Mucosa of gallbladder (tissue), 1 donor: ENCODE data around the gene AUTS2. TPM values are rescaled to one million over a fixed set of nuclear protein-coding genes. Genes with fewer than 3 reads are reported as not detected.

Source experiments
- DNase-seq: peaks from one replicate; pipeline ENCODE4 v3.0.0-alpha.2; 2020; ENCODE audit warnings: low spot score
- total RNA-seq: library from RNA; stranded (reverse); gene quantifications from one replicate; pipeline ENCODE4 v1.2.1, GENCODE V29; 2021
- donor health status: DM: no; HTN: no; CAD: no.

AUTS2 gene
- total RNA-seq, 1 donor from 2014 or later: 50.1 TPM

DNA sequence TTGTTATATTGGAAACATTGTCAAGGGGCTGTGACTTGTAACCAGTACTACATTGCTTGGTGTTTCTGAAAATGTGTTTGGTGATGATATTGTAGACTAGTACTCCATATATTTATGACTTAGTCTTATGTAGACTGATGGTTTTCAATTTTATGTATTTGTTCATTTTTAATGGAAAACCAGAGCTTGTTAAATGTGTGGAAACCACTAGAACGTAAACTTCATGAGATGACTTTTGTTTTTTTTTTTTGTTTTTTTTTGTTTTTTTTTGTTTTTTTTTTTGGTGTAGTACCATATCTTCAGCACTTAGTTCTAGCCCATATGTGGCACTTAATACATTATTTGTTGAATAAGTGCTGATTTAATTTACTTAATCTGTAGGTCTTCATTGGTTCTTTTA lies 518.6 kb downstream of the AUTS2 start:
- no peak for DNase-seq

DNA sequence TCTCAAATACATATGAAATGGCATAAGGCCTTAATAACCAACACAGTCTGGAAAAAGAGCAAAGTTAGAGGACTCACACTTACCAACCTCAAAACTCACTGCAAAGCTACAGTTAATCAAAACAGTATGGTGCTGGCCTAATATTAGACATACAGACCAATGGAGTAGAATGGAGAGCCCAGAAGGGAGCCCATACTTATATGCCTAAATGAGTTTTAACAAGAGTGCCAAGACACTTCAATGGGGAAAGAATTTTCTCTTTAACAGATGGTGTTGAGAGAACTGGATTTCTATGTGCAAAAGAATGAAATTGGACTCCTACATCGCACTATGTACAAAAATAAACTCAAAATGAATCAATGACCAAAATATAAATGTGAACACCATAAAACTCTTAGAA lies 522.6 kb downstream of the AUTS2 start:
- no peak for DNase-seq

DNA sequence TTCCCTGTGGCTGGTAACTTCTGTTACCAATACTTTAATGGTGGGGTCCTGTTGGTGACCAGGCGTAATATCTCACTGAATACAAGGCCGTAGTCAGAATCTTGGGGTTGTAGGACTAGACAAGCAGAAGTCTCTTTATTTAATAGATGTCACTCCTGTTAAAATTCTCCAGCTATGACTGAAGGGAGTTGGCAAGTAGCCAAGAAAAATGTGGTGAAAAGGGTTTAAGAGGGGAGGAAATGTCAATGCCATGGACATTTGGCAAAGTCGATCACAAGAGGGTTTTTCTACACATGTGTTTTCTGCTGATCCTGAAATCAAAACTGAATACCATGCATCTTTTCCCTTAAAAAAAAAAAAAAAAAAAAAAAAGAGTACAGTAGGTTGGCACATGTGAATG lies 533.5 kb downstream of the AUTS2 start:
- no peak for DNase-seq

DNA sequence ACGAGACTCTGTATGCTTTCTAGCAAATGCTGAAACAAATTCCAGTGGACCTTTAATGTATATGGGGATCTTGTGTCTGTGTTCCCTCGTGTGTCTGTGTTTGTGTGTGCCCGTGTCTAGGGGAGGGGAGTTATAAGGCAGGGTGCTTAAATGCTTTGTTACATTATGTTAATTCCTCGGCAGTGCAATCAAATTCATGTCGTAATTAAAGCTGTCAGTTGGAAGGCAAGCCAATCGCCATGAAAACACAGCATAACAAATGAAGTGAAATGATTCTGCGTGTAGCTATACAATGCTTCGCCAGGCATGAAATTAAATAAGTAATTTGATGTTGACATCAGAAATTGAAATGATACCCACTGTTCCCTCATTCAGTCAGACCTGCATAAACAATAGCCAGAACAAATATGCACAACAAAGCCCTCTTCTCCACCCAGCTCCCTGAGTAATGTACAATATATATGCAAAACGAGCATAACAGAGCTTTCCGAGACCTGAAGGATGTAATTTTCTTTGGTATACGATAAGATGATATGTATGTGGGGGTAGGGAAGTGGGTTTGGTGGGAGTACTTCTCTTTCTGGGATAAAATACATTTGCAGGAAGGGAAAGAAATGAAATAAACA lies 534.1 kb downstream of the AUTS2 start:
- no peak for DNase-seq

DNA sequence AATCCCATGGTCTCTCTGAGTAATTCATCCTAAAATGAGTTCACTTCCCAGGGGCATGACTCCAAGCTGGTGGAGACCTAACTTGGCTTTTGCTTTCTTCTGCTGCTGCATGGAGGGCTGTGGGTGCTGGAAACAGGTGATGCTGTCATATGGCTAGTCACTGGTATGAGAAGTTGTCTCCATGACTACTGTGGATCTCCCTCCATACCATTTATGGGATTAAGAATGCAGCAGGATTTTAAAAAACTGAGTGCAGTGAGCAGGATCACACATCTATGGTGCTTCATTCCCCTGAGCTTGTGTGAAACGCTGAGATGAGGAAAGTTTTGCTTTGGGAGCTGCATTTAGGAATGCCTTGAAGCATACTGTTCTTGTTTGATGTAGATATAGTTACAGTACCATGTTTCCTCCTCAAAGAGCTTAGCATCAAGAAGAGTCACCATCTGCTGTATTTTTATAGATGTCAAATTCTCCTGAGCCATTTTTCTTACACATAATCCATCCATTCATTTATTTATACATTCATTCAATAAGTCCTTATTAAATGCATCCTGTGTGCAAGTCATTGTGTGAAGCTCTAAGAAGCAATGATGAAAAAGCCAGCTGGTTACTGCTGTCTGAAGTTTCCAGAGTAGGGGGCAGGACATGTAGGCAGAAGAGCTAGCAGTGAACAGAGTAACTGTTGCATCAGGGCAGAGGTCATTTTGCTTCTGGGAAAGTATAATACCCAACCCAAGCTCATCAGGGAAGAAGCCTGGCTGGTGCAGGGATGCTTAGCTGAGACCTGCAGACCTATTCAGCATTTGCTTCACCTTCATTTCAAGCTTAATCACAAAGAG lies 534.8 kb downstream of the AUTS2 start:
- no peak for DNase-seq

DNA sequence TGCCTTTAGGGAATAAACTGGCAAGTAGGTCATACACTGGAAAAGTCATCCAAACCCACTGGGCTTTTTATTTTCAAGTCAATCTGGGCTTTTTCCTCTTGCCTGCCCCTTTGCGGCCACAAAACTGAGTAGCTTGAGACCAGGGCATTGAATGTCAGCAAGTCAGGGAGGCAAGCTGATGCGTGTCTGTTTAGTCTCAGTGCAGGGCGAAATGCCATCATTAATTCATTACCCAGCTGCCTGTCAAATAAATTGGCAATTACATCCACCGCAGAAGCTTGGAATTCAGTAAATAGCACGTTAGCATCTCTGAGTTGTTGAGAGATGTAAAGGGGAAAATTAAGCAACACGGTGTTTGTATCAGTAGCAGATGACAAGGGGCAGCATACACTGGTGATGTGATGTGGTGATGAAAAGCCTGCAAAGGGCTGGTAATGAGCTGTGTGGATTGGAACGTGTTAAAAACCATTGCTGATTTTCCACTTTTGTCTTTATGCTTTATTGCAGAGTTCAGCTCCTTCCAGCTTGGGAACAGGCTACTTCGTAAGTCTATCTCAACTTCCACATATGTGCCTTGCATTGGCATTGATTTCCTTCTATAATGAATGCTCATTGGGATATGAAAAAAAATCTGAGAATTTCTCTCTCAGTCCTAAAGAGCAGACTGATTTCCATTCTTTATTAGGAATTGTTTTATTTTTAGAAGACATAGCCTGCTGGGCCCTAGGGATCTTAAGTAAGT lies 535.9 kb downstream of the AUTS2 start:
- DNase-seq: no peak

DNA sequence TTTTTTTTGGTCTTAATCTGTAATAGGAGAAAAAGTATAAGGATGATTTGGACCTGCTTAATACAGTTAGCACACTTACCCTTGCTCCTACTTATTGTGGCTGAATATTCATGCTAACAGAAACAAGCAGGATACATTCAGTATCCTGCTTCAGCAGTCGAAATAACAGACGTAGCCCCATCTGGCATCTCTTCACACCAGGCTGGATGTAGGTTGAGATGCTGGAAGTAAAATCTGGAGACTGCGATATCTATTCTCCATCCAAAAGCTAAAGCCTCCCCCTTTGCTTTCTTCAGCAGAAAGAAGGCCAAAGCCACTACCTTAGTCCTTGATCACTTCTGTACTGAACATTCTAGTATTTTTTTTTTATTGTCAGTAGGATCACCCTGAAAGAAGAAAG lies 537.4 kb downstream of the AUTS2 start:
- no peak for DNase-seq

DNA sequence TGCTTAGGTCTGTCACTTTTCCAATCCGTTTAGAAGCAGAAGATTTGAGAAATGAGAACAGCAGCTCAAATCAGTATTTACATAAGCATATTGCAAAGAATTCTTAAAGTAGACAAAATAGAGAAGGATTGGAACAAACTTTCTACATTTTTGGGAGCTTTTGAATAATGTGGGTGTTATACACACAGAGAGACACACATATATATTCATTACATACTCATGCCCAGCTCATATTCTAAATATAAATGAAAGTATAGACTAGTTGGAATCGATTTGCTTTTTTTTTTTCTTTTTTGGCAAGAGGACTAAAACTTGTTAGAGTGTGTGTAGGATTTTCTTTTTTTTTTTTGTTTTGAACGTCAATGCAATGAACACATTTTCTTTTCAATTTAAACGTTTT lies 538.9 kb downstream of the AUTS2 start:
- no peak for DNase-seq

DNA sequence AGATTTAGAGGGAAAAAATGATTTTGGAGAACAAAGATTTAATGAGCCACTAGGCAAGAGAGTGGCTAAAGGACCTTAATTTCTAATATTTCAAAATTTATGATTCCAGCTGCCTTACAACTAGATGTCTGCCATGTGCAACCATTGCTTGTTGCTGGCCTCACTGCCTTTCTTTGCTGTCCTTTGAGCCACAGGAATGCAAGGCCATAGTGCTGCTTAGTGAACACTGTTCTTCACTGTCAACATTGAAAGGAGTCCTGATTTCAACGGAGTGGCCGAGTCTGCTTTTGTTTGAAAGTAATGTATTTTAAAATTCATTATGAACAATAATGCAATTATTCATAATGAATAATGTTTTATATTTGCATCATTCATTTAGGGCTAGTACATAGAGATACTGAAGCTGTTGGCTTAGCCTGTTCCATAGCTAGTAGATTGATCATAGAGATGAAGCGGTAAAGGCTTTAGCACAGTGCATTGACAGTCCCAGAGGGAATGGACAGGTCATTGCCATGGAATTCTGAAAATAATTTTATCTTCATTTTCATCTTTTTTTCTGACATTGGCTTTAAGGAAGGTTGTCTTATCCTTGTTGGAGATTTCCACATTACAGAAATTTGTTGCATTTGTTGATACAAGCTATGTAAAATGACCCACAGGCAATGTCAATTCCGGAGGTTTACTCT lies 544.1 kb downstream of the AUTS2 start:
- DNase-seq: no peak

DNA sequence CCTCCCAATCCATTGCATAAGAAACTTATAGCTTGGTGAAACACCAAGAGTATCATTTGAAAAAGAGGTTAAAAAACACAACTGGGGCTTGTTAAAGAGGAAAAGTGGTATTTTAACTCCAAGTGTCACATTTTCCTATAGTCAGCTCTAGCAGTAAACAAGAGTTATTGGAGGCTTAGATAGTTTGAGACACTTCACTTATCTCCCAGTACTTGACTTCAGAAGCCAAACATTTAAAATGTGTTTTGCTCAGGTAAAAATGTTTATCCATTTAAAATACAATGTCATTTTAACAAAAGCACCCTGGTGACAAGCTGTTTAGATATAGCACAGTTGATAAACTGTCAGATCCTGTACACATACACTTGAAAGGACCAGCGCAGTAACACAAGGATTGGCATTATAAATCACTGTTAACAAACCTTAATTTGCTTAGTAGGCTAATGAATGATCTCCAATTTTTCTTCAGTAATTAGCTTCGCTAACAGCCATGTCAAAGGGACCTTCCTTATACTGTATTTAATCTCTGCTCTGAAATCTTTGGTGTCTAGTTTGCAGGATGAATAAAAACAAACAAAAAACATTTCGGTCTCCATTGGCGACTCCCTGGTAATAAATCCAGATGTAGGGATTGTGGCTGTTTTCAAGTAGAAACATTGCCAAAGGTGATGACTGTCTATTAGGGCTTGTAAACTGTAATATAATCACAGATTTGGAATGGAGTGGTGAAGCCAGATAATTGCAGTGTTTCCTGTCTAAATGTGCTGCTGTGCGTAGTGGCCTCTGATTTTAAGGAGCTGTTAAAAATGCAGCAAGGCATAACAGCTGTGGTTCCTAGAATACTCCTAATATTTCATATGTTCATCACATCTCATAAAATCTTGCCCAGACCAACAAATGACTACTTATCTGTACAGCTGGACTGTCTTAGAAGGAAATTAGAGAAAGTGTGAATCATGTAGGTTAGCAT lies 545.1 kb downstream of the AUTS2 start:
- no peak for DNase-seq

DNA sequence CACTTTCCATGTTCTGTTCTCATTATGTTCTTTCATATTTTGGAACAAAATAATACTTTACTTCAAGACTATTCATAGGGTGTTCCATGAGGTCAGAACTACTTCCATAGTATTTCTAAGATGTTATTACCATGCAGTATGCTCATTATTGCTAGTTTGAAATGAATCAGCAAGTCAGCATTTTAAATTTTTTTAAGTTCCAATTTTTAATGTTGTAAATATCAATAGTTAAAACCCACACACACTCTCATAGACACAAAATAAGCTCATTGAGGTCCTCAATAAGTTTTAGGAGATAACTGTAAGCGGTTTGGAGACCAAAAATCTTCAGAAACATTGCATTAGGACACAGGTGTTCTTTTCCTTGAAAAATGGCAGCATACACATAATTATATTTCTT lies 550.7 kb downstream of the AUTS2 start:
- no peak for DNase-seq

DNA sequence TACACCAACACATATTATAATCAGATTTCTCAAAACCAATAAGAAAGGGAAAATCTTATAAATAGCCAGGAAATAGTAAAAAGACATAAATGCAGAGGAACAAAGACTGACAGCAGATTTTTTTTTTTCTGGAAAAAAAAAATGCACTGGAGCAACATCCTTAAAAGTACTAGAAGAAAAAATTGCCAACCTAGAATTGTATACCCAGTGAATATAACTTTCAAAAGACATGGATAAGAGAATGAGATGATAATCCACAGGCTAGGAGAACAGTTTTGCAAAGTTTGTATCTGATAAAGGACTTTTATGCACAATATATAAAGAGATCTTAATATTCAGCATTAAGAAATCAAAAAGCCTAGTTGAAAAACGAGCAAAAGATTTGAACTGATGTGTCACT lies 554.0 kb downstream of the AUTS2 start:
- DNase-seq: no peak

DNA sequence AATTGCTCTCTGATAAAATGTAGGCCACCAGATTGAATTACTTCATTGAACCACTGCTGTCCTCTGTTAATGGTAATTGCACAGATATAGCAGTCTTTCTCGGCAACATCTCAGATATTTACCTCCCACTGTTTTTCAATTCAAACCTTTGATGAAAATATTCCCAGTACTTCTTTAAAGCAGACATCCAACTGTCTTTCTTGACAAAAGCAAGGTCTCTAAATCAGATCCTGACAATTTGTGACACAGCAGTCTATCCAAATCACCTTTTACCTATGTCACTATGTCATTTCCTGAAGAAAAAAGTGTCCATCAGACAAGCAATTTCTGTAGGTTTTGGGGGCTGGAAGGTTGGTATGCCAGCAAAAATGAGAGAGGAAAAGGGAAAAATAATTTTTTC lies 555.7 kb downstream of the AUTS2 start:
- no peak for DNase-seq

DNA sequence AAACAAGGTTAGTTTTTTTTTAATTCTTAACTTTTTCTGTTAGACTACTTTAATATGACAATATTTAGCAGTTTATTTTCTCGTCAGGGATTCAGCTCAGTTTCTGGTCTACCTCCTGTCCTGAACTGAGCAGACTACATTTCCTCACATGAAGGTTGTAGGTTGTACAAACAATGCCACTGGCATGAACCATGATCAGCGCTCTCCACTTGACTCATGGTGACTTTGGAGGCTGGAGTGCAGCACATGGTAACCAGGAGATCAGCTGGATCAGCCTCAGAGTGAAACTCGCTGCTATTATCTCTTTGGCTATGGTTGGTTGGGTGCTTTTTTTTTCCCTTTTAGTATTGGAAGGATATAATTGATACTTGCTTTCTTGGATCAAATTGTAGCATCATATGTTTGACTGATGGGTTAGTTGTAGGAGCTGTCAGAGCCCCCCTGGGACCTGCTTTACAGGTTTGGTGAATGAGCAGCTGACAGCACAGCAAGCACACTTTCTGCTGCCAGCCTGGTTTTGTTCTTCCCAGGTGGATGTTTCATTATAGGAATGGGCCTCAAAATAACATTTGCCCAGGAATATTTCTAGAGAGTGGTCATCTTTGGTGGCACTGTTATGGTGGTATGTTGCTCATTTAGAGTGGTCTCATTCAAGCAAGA lies 556.4 kb downstream of the AUTS2 start:
- DNase-seq: no peak

DNA sequence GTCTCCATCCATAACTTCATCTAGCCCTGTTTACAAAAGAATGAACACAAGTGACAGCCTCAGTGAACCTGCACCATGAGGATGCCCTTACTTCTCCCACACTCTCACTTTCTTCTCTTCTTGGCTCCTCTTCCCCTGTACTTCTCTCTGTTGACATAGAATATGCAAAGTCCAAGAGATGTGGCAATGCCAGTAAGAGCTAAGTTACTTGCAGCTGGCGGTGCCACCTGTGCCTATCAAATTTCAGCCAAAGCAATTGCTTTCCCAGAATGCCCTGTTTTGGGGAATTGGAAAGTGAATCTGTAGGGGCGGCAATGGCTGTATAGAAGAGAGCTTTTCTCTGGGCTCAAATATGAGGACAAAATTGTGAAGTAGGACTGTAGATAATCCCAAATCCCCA lies 557.8 kb downstream of the AUTS2 start:
- no peak for DNase-seq

DNA sequence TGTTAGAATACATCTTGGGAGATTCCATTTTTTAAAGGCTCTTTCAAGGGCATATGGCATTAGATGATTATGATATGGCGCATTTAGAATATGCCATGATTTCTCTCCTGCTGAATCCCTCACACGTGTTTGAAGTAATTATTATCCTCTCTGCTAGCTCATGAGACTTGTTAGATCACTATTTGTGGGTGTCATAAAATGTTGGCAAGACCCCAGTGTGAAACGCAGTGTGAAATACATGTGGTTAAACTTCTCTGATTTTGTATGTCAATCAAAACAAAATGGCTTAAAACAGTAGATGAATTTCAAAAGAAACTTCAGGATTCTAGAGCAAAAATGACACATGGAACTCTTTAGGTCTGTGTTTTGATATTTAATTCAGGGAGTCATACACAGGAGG lies 560.8 kb downstream of the AUTS2 start:
- no peak for DNase-seq

DNA sequence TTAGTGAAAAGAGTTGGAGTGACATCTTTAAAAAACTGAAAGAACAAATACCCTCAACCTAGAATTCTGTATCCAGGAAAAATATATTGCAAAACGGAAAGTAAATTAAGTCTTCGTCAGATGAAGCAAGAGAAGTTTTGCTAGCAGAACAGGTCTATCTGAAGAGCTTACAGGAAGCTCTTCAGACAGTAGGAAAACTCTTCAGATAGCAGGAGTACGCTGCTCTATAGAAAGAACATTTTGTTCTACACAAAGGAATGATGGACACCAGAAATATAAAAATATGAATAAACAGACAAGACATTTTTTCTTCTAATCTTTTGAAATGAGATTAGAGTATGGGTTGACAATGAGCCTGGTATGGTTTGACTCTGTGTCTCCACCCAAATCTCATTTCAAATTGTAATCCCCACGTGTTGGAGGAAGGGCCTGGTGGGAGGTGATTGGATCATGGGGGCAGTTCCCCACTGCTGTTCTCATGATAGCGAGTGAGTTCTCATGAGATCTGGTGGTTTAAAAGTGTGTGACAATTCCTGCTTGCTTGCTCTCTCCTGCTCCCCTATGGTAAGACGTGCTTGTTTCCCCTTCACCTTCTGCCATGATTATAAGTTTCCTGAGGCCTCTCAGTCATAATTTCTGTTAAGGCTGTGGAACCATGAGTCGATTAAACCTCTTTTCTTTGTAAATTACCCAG lies 567.3 kb downstream of the AUTS2 start:
- no peak for DNase-seq

DNA sequence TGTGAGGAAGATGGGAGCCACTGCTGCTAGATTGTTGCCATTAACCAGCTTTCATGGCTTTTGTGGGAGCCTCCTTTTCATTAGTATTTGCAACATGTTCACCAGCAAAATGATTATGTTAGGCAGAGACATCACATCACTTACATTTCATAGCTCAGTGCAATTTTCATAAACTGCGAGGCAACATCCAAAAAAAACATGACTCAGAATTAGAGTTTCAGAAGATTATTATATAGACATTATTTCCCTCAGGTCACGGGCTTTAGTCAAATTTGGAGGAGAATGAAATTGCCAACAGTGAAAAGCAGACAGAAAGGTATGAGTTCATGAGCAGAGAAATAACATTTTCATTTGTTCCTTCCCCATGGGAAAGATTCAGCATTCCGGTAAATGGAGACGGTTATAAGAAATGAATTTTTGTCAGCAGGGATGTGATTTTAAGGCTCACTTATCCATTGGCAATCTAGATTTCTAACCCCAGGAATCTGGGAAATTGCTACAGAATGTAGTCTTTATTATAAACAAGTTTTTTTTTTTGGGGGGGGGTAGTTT lies 573.2 kb downstream of the AUTS2 start:
- no peak for DNase-seq

DNA sequence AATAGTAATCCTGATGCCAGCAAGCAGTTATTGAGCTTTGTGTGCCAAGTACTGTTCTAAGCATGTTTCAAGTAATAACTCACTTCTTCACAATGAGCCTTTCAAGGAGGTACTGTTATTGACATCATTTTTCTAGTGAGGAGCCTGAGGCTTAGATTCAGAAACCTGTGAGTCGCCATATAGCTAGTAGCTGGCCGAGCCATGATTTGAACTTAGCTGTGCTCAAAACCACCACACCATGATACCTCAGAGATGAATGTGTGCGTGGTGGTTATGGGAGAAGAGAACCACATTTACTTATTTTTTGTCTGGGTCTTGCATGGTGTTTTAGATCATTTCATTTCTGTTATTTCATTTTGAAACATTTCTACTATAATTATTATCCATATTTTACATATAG lies 578.9 kb downstream of the AUTS2 start:
- no peak for DNase-seq

DNA sequence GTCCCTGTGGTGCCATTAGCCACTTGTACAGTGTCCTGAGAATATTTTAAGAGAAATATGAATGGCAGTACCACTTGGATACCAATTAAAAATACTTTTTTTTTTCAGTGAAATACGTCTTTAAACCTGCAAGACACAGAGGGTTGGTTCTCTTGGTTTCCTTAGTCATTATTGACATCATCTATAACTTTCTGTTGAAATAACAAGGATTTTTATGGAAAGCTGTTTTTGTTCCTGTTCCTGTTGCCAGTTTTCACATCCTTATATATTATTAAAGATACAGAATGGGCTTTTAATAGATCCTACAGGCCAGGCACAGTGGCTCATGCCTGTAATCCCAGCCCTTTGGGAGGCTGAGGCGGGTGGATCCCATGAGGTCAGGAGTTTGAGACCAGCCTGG lies 579.9 kb downstream of the AUTS2 start:
- DNase-seq: no peak
